SK-N-DZ (cell line): ENCODE measurements around the gene RNF144A.

Experiments used
- DNase-seq: peaks from one replicate; pipeline ENCODE4 v3.0.0-alpha.2; 2015; ENCODE audit warnings: low spot score

Gene RNF144A

DNA sequence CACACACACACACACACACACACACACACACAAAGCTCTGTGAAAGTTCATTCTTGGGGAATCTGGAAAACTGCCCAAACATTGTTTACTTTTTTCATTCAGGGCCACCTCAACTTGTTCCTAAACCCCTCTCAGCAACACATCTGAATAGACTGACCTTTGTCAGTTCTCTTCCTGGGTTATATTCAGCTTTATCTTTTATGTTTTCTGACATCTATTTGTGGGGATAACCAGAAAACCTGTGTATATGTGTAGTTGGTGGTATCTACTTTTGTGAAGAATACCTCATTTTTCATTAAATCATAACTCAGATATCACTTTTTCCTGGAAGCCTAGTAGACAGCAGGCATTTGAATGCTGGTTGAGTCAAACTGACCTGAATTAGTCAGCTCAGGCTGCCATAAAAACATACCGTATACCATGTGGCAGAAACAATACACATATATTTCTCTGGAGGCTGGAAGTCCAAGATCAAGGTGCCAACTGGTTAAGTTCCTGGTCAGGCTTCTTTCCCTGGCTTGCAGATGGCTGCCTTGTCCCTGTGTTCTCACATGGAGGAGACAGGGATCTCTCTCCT is 11.0 kb upstream of the RNF144A start:
- no peak for DNase-seq

DNA sequence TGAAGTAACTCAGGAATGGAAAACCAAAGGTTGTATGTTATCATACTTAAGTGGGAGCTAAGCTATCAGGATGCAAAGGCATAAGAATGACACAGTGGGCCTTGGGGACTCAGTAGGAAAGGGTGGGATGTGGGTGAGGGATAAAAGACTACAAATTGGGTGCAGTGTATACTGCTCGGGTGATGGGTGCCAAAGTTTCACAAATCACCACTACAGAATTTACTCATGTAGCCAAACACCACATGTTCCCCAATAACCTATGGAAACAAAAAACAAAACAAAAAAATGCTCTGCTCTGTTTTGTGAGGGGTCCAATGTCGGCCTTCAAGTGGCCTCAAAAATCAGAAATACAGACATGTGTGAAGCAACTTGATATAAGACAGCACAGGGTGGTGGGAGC is 8.9 kb upstream of the RNF144A start:
- DNase-seq = no peak

DNA sequence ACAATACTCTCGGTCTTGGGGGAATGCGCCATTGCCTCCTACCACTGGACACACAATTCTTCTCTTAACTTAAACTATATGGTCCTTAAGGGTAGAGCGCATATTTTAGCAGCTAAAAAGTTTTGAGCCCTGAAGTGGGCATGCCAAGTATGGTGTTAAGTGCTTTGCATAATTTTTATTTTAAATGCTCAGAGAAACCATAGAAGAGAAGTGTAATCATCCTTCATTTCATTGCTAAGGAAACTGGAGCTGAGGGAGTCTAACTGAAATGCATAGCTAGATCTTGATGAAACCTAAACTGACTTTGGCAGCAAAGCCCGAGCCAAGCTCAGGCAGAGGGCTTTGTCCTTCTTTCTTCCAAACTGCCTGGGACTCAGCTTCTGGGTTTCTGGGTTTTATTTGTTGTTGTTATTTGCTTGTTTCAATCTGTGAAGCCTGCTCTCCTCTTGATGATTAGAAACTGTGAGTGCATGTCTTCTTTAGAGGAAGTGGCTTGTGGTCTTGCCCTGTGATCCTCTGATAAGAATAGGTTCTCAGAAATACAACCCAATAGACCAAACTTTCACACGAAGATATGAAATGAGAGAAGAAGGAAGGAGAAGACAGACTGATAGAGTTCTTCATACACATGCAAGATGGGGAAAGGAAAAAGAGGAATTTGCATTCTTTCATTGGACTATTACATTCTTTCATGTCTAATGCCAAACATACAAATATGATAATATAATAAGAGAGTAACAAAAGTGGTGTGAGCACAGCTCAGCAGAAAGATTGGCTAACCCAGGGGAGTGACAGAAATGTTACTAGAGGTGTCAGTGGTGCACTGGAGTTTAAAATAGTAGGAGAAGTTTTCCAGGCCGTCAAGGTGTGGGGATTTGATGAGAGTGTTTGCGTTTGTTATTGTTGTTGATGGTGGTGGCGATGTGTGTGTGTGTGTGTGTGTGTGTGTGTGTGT is 7.5 kb upstream of the RNF144A start:
- DNase-seq = no peak

DNA sequence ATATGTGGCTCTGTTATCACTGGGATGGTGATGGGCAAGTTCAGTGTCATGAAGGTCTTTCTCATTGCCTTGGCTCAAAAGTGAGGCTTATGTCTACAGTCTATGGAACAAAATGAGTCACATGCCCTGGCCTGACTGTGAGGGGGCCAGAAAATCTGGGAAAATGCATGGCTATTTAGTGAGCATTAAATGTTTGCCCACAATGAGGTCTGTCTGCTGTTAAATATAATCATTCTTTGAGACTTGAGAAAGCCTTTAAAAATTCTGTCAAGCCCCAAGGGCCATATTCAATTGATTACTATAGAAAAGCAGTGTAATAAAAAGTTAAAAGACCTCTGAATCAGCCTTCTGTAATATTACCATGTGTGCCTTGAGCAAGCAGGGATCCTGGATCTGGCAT is 5.5 kb upstream of the RNF144A start:
- DNase-seq = no peak

DNA sequence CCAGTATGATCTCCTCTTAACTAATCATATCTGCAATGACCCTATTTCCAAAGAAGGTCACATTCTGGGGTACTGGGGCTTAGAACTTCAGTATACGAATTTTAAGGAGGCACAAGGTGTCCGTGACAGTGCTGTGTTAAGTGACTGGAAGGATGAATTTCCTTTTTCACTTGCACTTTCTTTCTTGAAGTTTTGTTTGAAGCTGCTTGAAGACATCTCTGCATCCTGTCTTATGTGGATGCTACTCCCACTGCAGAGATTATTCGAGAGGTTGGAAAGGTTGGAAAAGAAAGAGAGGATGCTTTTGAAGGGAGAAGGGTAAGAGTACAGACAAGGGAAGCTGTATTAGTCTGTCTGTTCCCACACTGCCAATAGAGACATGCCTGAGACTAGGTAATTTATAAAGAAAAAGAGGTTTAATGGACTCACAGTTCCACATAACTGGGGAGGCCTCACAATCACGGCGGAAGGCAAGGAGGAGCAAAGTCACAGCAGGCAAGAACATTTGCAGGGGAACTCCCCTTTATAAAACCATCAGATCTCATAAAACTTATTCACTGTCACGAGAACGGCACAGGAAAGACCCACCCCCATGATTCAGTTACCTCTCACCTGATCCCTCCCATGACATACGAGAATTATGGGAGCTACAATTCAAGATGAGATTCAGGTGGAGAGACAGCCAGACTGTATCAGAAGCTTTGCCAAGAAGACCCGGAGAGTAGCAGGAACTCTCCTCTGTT is 3.6 kb upstream of the RNF144A start:
- no peak for DNase-seq

DNA sequence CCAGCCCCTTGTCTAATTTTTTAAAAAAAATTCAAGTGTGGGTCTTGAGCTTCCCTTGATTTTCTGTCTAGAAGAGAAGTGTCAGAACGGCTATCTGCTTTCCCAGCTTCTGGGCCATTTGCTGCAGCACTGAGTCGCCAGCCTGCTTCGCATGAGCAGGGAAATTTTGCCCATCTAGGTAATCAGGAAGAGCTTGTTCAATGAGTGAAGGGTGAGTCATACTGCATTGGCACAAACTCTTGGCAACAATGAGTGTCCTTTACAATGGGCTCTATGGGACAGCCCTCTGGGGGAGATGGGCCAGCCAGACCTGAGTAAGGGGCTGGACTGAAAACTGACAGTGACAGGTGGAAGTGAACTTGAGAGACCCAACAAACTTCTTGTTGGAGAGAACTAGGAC is 2.4 kb upstream of the RNF144A start:
- no peak for DNase-seq

DNA sequence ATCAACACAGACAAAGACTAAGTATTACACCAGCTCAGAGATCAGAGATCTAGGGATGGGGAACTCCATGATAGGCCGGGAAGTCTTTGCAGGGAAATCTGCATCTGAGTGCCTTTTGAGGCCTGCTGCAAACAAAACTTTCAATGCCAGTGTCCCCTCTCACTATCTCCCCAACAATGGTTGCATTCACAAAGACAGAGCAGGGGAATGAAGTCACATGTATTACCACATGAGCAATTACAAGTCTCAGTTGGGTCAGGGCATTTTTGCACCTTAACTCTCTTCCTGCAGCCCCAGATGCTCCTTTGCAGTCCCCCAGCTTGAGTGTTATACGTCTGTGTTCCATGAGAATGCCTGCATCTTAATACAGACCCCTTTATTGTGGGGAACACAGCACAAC is 1.8 kb upstream of the RNF144A start:
- DNase-seq = no peak

DNA sequence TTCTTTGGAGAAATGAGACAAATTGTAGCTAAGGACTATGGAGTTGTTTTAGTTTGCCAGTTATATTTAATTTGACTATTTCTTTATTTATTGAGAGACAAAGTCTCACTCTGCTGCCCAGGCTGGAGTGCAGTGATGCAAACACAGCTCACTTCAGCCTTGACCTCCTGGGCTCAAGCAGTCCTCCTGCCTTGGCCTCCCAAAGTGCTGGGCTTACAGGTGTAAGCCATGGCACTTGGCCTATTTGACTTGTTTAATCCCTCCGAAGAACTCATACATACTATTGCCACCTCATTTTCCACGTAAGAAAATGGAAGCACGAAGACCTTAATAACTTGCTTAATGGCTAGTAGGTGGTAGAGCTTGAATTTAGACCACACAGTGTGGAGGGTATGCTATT is 988 bp upstream of the RNF144A start:
- no peak for DNase-seq

DNA sequence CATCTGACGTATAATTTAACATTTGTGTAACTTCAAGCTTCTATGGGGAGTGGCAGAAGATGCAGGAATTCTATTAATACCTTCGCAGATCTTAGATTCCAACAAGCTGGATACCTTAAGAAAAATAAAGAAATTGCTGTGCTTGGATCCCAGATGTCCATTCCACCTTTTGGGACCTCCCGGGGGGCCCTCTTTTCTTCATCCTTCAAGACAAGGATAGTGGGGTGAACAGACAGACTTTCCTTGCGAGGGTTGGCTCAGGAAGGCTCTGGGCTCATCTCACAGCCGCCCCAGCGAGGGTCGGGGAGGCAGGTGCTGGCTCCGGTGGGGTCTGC is 509 bp upstream of the RNF144A start:
- DNase-seq = no peak

DNA sequence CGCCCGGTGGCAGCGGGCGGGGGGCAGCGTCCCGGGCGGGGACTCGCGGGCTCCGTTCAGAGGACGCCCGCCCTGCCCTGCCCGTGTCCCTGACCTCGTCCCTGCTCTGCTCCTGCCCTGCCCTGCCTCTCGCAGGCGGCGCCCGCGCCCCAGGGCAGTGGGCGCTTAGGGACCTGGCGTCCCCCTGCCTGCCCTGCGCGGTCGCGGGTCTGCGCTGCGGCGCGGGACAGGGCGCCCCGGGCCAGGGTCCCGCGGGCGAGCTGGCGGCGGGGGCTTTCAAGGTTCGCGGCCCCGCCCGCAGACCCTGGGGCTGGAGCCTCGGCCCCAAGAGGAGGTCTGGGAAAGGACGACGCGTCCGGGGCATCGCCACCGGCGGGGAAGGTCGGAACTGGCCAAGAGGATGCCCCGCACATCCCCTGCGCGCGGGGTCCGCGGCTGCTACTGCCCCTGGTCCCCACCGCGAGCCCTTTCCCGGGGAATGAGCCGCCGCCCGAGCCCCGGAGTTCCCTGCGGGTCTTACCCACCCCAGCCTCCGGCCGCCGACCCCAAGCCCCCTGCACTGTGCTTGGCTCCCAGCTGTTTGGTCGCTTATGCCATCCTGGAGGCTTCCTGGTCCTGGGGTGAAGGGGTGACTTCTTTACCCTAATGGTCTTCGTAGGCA is 679 bp downstream of the RNF144A start:
- no peak for DNase-seq

DNA sequence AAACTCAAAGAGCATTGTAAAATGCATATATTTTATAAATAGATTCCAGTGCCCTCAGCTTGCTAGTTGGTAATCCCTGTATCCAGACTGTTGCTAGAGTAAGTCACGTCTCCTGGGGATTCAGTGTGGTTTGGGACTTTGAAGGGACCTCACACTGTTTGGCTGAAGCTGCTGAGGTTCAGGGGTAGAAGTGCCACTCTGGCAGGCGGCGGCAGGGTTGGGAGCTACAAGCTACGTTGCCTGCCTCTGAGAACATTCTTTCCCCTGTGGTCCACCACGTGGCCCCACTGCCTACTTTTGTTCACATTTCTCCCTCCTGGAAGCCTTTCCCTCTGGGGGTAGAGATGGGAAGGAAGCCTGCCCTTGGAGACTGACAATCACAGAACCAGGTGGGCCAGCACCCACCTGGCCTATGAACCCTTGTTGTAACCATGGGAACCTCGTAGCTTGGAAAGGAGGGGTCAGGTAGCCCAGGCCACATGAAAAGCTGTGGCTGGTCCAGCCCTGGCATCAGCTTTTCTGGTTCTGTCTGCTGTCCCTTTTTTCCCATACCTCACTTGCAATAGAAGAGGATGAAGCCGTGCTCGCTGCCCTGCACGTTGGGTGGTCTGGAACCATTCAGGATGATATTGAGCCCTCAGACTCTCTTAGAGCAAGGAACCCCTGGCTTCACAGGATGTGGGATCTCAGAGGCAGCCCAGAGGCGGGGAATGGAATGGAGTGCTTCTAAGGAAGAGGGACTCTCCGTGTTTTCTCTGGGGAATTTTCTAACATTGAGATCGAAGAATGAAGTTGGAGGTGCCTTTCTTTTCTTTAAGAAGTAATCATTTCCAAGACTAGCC is 2.9 kb downstream of the RNF144A start:
- DNase-seq = no peak

DNA sequence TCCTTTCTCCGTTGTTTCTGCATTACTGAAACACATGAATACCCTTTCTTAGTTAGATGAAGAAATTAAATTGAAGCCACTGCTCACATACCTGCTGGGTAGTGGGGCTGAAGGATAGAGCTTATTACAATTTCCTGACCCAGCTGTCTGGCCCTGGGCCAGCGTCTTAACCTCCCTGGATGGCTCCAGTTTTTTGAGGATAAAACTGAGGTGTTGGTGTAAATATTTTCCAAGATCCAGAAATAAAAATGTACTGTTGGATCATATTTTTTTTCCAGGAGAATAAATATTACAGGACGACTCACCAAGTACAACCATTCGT is 3.5 kb downstream of the RNF144A start:
- no peak for DNase-seq

DNA sequence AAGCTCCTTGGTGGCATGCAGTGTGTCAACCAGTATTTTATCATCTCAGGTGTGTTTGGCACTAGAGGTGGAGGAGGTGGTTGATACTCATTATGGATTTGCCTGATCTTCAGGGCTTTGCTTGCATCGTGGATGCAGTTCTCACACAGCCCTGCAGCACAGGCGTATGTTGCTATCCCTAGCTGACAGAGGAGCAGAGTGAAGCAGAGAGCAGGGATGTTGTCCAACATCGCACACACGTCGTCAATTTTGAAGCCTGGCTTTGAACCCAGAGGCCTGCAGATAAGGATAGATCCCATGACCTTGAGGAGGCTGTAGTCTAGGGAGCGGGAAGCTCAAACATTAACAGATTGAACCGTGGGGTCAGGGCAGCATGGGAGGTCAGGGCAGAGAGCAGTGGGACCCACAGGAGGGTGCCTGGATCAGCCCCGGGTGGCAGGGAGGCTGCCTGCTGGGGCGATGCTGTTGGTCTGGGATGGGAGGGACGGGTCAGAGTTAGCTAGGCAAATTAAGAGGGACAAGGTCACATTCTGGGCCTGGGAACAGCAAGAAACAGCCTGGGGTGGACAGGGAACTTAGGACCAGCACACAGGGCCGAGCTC is 4.2 kb downstream of the RNF144A start:
- no peak for DNase-seq

DNA sequence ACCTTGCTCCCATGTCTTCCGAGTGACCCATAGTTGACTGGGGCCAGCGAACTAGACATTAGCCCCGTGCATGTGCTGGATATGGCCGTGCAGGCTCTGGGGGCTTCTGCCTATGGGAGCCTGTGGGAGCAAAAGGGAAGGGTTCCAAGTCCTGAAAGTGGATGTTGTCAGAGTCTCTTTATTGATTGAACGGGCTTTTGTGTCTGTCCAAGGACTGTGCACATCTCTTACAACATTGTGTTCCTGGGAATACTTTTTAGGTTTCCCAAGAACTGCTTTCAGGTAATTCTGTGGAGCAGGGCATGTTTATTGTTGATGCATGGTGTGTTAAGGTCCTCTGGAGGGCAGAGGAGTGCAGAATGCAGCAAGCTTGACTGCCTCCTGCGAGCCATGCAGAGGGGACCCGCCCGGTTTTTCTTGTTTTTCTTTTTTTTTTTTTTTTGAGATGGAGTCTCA is 5.0 kb downstream of the RNF144A start:
- DNase-seq = no peak

DNA sequence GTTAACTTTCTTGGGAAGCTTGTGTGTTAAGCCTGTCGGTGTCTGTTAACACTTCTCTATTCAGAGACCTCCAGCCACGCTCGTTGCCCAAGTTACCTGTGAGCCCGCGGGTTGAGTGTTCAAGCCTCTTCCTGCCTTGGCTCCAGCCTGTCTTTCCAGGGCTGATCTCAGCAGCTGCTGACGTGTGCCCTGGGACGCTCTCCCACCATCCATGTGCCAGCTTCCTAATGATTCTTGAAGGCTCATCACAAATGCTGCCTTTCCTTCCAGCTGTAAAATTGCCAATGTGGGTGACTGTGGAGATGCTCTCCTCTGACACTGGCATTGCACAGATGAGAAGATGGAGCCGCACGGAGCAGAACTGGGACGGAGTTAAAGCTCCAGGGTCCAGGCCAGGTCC is 6.1 kb downstream of the RNF144A start:
- DNase-seq = no peak

DNA sequence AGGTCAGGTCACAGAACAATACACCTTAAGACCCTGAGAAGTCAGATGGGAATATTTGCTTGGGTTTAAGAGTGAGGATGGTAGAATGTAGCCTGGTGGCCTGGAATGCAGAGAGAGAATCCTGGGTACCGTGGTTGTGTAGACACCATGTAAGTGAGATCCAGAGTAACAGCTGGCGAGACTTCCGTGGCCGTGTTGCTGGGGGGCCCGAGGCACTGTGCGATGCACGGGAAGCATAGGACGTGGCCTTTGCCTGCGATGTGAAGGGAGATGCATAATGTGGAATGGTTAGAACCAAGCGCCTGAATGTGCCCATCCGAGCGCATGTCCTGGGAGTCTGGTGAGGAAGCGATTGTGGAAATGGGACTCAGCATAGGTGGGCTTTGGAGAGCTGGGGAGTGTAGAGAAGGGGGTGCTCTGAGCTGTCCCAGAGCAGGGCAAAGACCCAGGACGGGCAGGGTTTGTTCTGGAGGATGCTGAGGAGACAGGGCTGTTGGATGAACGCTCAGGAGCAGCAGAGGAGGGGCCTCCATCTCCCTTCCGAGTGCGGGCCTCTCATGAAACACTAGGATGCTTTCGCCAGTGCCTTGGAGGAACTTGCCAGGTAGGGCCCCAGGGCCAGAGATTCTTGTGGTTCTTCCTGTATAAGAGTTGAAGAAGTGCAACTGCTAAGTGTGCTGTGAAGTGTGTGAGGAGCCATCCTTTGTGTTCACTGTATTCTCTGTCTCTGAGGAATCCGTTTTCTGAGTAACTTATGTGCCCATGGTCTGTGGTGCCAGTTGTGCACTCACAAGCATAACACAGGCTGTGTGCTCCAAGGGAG is 7.1 kb downstream of the RNF144A start:
- DNase-seq = no peak

DNA sequence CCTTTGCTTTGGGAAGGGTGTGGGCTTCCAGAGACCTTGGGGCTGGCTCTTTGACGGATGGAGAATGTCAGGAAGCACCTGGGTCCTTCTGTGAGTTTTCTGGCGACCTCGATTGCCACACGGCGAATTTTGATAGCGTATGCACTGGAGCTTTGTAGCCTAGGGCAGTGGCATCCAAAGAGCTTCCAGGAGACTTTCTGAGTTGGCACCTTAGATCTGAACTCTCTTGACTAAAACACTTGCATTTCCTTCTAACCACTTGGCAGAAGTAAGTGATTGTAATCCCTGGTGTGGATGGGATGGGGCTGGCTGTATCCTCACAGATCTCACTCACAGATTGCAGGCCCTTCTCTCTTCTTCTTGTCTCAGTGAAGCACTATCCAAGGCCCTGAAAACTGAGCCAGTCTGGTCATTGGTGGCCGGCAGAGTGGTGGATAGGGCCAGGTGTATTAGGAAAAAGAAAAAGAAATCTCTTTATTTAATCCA is 7.8 kb downstream of the RNF144A start:
- DNase-seq = no peak

DNA sequence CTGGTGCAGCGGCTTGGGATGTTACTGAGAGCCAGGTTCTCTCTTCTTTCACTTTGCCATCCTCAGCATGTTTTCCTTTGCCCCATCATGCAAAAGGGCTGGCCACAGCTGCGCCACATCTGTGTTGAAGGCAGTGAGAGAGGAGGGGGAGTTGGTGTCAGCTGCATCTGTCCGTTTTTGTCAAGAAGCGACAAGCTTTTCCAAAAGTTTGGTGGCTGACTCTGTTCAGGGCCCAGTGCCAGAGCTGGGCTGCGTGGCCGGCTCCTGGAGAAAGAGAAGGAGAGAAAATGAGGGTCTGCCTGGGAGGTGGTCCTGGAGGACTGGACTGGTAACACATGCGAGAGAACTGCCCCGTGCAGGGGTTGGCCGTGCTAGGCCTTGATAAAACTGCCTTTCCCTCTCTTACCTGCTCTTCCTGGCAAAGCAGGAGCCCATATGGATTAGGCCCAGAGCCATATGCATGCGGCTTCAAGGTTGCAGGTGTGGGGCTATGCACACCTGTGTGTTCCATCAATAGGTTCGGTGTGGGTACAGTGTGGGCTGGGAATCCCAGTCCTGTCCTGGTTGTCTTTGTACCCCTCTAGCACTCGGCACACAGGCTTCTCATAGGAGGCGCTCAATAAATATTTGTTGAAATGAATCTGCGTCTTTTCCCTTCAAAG is 9.0 kb downstream of the RNF144A start:
- DNase-seq = no peak

DNA sequence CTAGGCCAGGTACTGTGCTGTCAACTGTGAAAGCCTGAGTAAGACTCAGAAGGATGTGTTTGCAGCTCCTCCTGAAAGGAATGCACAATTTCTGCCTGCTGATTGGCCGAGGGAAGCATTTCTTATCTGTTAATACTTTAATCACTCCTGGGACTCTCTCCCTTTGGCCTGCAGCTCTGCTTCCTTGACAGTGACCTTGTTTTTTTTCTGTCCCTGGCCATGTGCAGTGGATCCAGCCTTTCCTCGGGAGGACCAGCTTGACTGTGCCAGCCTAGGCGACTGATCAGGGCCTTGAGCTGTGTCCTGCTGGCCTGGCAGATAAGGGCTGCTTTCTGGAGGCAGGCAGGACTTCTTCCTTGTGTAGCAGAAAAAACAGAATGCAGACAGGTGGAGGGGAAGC is 10.0 kb downstream of the RNF144A start:
- peak; percentile 69 for DNase-seq
